Stimulated activated CD8-positive, alpha-beta memory T cell treated with anti-CD3 and anti-CD28 coated beads, Interleukin-7, amount 100 ng/mL, for 24 hours (primary cell): ENCODE results near the gene ZNF804B.

Experiments
- DNase-seq: peaks from one replicate; pipeline ENCODE4 v3.0.0-alpha.2; 2020; ENCODE audit warnings: low read depth

ZNF804B gene

GRCh38 chr7:88759230-88760135 is at the start of gene ZNF804B:
ZNF804B (plus strand) TSS chr7:88759700; CDS start chr7:88759977, 277 bp downstream.
- no peak for DNase-seq

GRCh38 chr7:88735920-88736319 is 23.6 kb upstream of the ZNF804B start:
- no peak for DNase-seq

GRCh38 chr7:88737632-88738031 is 21.9 kb upstream of the ZNF804B start:
- DNase-seq: no peak

GRCh38 chr7:88746126-88746525 is 13.4 kb upstream of the ZNF804B start:
- DNase-seq: no peak

GRCh38 chr7:88756802-88757201 is 2.7 kb upstream of the ZNF804B start:
- no peak for DNase-seq

GRCh38 chr7:88757371-88757770 is 2.1 kb upstream of the ZNF804B start:
- no peak for DNase-seq

GRCh38 chr7:88758381-88759229 is 895 bp upstream of the ZNF804B start:
- DNase-seq: no peak

GRCh38 chr7:88760136-88760515 is 626 bp downstream of the ZNF804B start:
- DNase-seq: no peak

GRCh38 chr7:88761779-88762178 is 2.3 kb downstream of the ZNF804B start:
- DNase-seq: no peak

GRCh38 chr7:88771417-88771816 is 11.9 kb downstream of the ZNF804B start:
- no peak for DNase-seq

GRCh38 chr7:88772776-88773175 is 13.3 kb downstream of the ZNF804B start:
- no peak for DNase-seq

GRCh38 chr7:88775838-88776237 is 16.3 kb downstream of the ZNF804B start:
- no peak for DNase-seq

GRCh38 chr7:88787777-88788176 is 28.3 kb downstream of the ZNF804B start:
- no peak for DNase-seq

- no peak for DNase-seq
Measured at GRCh38 chr7:88789480-88790064, 30.1 kb downstream of the ZNF804B start.

GRCh38 chr7:88791891-88792290 is 32.4 kb downstream of the ZNF804B start:
- no peak for DNase-seq

- DNase-seq: no peak
Measured at GRCh38 chr7:88792361-88792760, 32.9 kb downstream of the ZNF804B start.

GRCh38 chr7:88795553-88795952 is 36.1 kb downstream of the ZNF804B start, which contains the start of gene TEX47:
TEX47 (minus strand) TSS chr7:88795737; CDS start chr7:88794942, 795 bp downstream.
- no peak for DNase-seq

- DNase-seq: no peak
Measured at GRCh38 chr7:88801046-88801445, 41.5 kb downstream of the ZNF804B start.

GRCh38 chr7:88806280-88807037 is 47.0 kb downstream of the ZNF804B start:
- DNase-seq: no peak

- no peak for DNase-seq
Measured at GRCh38 chr7:88818552-88818951, 59.1 kb downstream of the ZNF804B start.

GRCh38 chr7:88826222-88826621 is 66.7 kb downstream of the ZNF804B start:
- no peak for DNase-seq
